Measurements from ENCODE around the gene PPP2R3A. TPM values are rescaled to one million over a fixed set of nuclear protein-coding genes. Genes with fewer than 3 reads are reported as not detected.

Gene PPP2R3A
- total and polyA plus RNA-seq, 2 donors, result 0.80 to 1.1 TPM

GRCh38 chr3:135966271-135966961, 888 bp downstream of the PPP2R3A start:
- Histone ChIP-seq H3K4me1 (ENCODE audit: control insufficient read depth in 2 of 2, insufficient read depth in 2 of 2, low read length in 2 of 2) (peaks cover 0 to 10% of the 10 kb centered on the region in 2 donors), H3K27me3 (ENCODE audit: control insufficient read depth in 2 of 2, insufficient read depth in 1 of 2, low read length in 1 of 2) (peaks cover 26 to 31% of the 10 kb centered on the region in 2 donors), H3K27ac (ENCODE audit: low read depth in 1 of 2, low read length in 1 of 2) (no peak overlapping the region), H3K4me3 (ENCODE audit: low read length in 2 of 2) (peak overlapping the region; percentile 48 to 65), H3K9me3 (ENCODE audit: control insufficient read depth in 2 of 2, insufficient read depth in 1 of 2, low read length in 1 of 2) (no peaks in the 10 kb centered on the region), H3K36me3 (ENCODE audit: control insufficient read depth in 2 of 2, insufficient read depth in 2 of 2, low read length in 1 of 2) (no peaks in the 10 kb centered on the region)
- WGBS, result 8% methylated on average over 38 of the region's 38 CpGs
- peak in 1 of 9 donors; percentile 1 for DNase-seq (ENCODE audit: low read depth in 6 of 9, low spot score in 9 of 9)

GRCh38 chr3:135966962-135967274, 1.4 kb downstream of the PPP2R3A start:
- H3K9me3 ChIP-seq (ENCODE audit: control insufficient read depth in 2 of 2, insufficient read depth in 1 of 2, low read length in 1 of 2), result no peaks in the 10 kb centered on the region
- peaks cover 0 to 10% of the 10 kb centered on the region in 2 donors for H3K4me1 ChIP-seq (ENCODE audit: control insufficient read depth in 2 of 2, insufficient read depth in 2 of 2, low read length in 2 of 2)
- H3K27me3 ChIP-seq (ENCODE audit: control insufficient read depth in 2 of 2, insufficient read depth in 1 of 2, low read length in 1 of 2), result peaks cover 26 to 31% of the 10 kb centered on the region in 2 donors
- no peak overlapping the region for H3K4me3 ChIP-seq (ENCODE audit: low read length in 2 of 2)
- DNase-seq (ENCODE audit: low read depth in 6 of 9, low spot score in 9 of 9), result no peak
- no peaks in the 10 kb centered on the region for H3K36me3 ChIP-seq (ENCODE audit: control insufficient read depth in 2 of 2, insufficient read depth in 2 of 2, low read length in 1 of 2)
- no peak overlapping the region for H3K27ac ChIP-seq (ENCODE audit: low read depth in 1 of 2, low read length in 1 of 2)
- WGBS, result 95% methylated on average over 2 of the region's 2 CpGs

- Histone ChIP-seq H3K4me1 (ENCODE audit: control insufficient read depth in 2 of 2, insufficient read depth in 2 of 2, low read length in 2 of 2) (peaks cover 0 to 10% of the 10 kb centered on the region in 2 donors), H3K36me3 (ENCODE audit: control insufficient read depth in 2 of 2, insufficient read depth in 2 of 2, low read length in 1 of 2) (no peaks in the 10 kb centered on the region), H3K27me3 (ENCODE audit: control insufficient read depth in 2 of 2, insufficient read depth in 1 of 2, low read length in 1 of 2) (peaks cover 26 to 31% of the 10 kb centered on the region in 2 donors), H3K9me3 (ENCODE audit: control insufficient read depth in 2 of 2, insufficient read depth in 1 of 2, low read length in 1 of 2) (no peaks in the 10 kb centered on the region), H3K27ac (ENCODE audit: low read depth in 1 of 2, low read length in 1 of 2) (no peak overlapping the region), H3K4me3 (ENCODE audit: low read length in 2 of 2) (no peak overlapping the region)
- no peak for DNase-seq (ENCODE audit: low read depth in 6 of 9, low spot score in 9 of 9)
- 98% methylated on average over 4 of the region's 4 CpGs for WGBS
These were observed 2.3 kb downstream of the PPP2R3A start for GRCh38 chr3:135967867-135968266.

- H3K27me3 ChIP-seq (ENCODE audit: control insufficient read depth in 2 of 2, insufficient read depth in 1 of 2, low read length in 1 of 2), result peaks cover 25 to 26% of the 10 kb centered on the region in 2 donors
- peaks cover 0 to 10% of the 10 kb centered on the region in 2 donors for H3K4me1 ChIP-seq (ENCODE audit: control insufficient read depth in 2 of 2, insufficient read depth in 2 of 2, low read length in 2 of 2)
- no peak for DNase-seq (ENCODE audit: low read depth in 6 of 9, low spot score in 9 of 9)
- H3K4me3 ChIP-seq (ENCODE audit: low read length in 2 of 2), result no peak overlapping the region
- H3K27ac ChIP-seq (ENCODE audit: low read depth in 1 of 2, low read length in 1 of 2), result no peak overlapping the region
- no peaks in the 10 kb centered on the region for H3K36me3 ChIP-seq (ENCODE audit: control insufficient read depth in 2 of 2, insufficient read depth in 2 of 2, low read length in 1 of 2)
- no peaks in the 10 kb centered on the region for H3K9me3 ChIP-seq (ENCODE audit: control insufficient read depth in 2 of 2, insufficient read depth in 1 of 2, low read length in 1 of 2)
- WGBS, result 93% methylated on average over 1 of the region's 1 CpG
These were observed 5.1 kb downstream of the PPP2R3A start for GRCh38 chr3:135970506-135971116.

- Histone ChIP-seq H3K27ac (ENCODE audit: low read depth in 1 of 2, low read length in 1 of 2) (no peak overlapping the region), H3K9me3 (ENCODE audit: control insufficient read depth in 2 of 2, insufficient read depth in 1 of 2, low read length in 1 of 2) (no peaks in the 10 kb centered on the region), H3K36me3 (ENCODE audit: control insufficient read depth in 2 of 2, insufficient read depth in 2 of 2, low read length in 1 of 2) (no peaks in the 10 kb centered on the region), H3K4me3 (ENCODE audit: low read length in 2 of 2) (no peak overlapping the region), H3K27me3 (ENCODE audit: control insufficient read depth in 2 of 2, insufficient read depth in 1 of 2, low read length in 1 of 2) (no peaks in the 10 kb centered on the region), H3K4me1 (ENCODE audit: control insufficient read depth in 2 of 2, insufficient read depth in 2 of 2, low read length in 2 of 2) (no peaks in the 10 kb centered on the region)
- 97% methylated on average over 3 of the region's 3 CpGs for WGBS
- DNase-seq (ENCODE audit: low read depth in 6 of 9, low spot score in 9 of 9), result no peak
These were observed 8.3 kb downstream of the PPP2R3A start for GRCh38 chr3:135973841-135974240.

- no peaks in the 10 kb centered on the region for H3K27me3 ChIP-seq (ENCODE audit: control insufficient read depth in 2 of 2, insufficient read depth in 1 of 2, low read length in 1 of 2)
- no peak for DNase-seq (ENCODE audit: low read depth in 6 of 9, low spot score in 9 of 9)
- no peaks in the 10 kb centered on the region for H3K4me1 ChIP-seq (ENCODE audit: control insufficient read depth in 2 of 2, insufficient read depth in 2 of 2, low read length in 2 of 2)
- H3K4me3 ChIP-seq (ENCODE audit: low read length in 2 of 2), result no peak overlapping the region
- H3K36me3 ChIP-seq (ENCODE audit: control insufficient read depth in 2 of 2, insufficient read depth in 2 of 2, low read length in 1 of 2), result no peaks in the 10 kb centered on the region
- no peak overlapping the region for H3K27ac ChIP-seq (ENCODE audit: low read depth in 1 of 2, low read length in 1 of 2)
- no peaks in the 10 kb centered on the region for H3K9me3 ChIP-seq (ENCODE audit: control insufficient read depth in 2 of 2, insufficient read depth in 1 of 2, low read length in 1 of 2)
These were observed 9.5 kb downstream of the PPP2R3A start for GRCh38 chr3:135975053-135975452.

- no peaks in the 10 kb centered on the region for H3K4me1 ChIP-seq (ENCODE audit: control insufficient read depth in 2 of 2, insufficient read depth in 2 of 2, low read length in 2 of 2)
- H3K4me3 ChIP-seq (ENCODE audit: low read length in 2 of 2), result no peak overlapping the region
- H3K36me3 ChIP-seq (ENCODE audit: control insufficient read depth in 2 of 2, insufficient read depth in 2 of 2, low read length in 1 of 2), result no peaks in the 10 kb centered on the region
- DNase-seq (ENCODE audit: low read depth in 6 of 9, low spot score in 9 of 9), result no peak
- no peak overlapping the region for H3K27ac ChIP-seq (ENCODE audit: low read depth in 1 of 2, low read length in 1 of 2)
- 49% methylated on average over 2 of the region's 2 CpGs for WGBS
- H3K27me3 ChIP-seq (ENCODE audit: control insufficient read depth in 2 of 2, insufficient read depth in 1 of 2, low read length in 1 of 2), result no peaks in the 10 kb centered on the region
- H3K9me3 ChIP-seq (ENCODE audit: control insufficient read depth in 2 of 2, insufficient read depth in 1 of 2, low read length in 1 of 2), result no peaks in the 10 kb centered on the region
These were observed 10.0 kb downstream of the PPP2R3A start for GRCh38 chr3:135975536-135975935.

- no peaks in the 10 kb centered on the region for H3K9me3 ChIP-seq (ENCODE audit: control insufficient read depth in 2 of 2, insufficient read depth in 1 of 2, low read length in 1 of 2)
- WGBS, result 91% methylated on average over 2 of the region's 2 CpGs
- H3K4me3 ChIP-seq (ENCODE audit: low read length in 2 of 2), result no peak overlapping the region
- H3K27me3 ChIP-seq (ENCODE audit: control insufficient read depth in 2 of 2, insufficient read depth in 1 of 2, low read length in 1 of 2), result no peaks in the 10 kb centered on the region
- no peak overlapping the region for H3K27ac ChIP-seq (ENCODE audit: low read depth in 1 of 2, low read length in 1 of 2)
- H3K36me3 ChIP-seq (ENCODE audit: control insufficient read depth in 2 of 2, insufficient read depth in 2 of 2, low read length in 1 of 2), result no peaks in the 10 kb centered on the region
- no peaks in the 10 kb centered on the region for H3K4me1 ChIP-seq (ENCODE audit: control insufficient read depth in 2 of 2, insufficient read depth in 2 of 2, low read length in 2 of 2)
- no peak for DNase-seq (ENCODE audit: low read depth in 6 of 9, low spot score in 9 of 9)
These were observed 14.8 kb downstream of the PPP2R3A start for GRCh38 chr3:135980343-135980742.

GRCh38 chr3:135981701-135982403, 16.3 kb downstream of the PPP2R3A start:
- WGBS, result 90% methylated on average over 4 of the region's 4 CpGs
- DNase-seq (ENCODE audit: low read depth in 6 of 9, low spot score in 9 of 9), result no peak

More at GRCh38 chr3:135981701-135982403, 16.3 kb downstream of the PPP2R3A start:
- Histone ChIP-seq H3K9me3 (ENCODE audit: control insufficient read depth in 2 of 2, insufficient read depth in 1 of 2, low read length in 1 of 2) (no peaks in the 10 kb centered on the region), H3K4me3 (ENCODE audit: low read length in 2 of 2) (no peak overlapping the region), H3K36me3 (ENCODE audit: control insufficient read depth in 2 of 2, insufficient read depth in 2 of 2, low read length in 1 of 2) (no peaks in the 10 kb centered on the region), H3K27ac (ENCODE audit: low read depth in 1 of 2, low read length in 1 of 2) (no peak overlapping the region), H3K27me3 (ENCODE audit: control insufficient read depth in 2 of 2, insufficient read depth in 1 of 2, low read length in 1 of 2) (no peaks in the 10 kb centered on the region), H3K4me1 (ENCODE audit: control insufficient read depth in 2 of 2, insufficient read depth in 2 of 2, low read length in 2 of 2) (no peaks in the 10 kb centered on the region)
